HuH-7.5 (cell line): ENCODE data around the gene IDH3G.
"Not testable (repeated sequence)": the region's sequence is repeated elsewhere in the genome, so short reads cannot be mapped to it uniquely, and the experiment has no call there.

ENCODE experiments used
- DNase-seq: peaks from one replicate; pipeline ENCODE4 v3.0.0; 2011; ENCODE audit warnings: low spot score

Gene IDH3G

DNA sequence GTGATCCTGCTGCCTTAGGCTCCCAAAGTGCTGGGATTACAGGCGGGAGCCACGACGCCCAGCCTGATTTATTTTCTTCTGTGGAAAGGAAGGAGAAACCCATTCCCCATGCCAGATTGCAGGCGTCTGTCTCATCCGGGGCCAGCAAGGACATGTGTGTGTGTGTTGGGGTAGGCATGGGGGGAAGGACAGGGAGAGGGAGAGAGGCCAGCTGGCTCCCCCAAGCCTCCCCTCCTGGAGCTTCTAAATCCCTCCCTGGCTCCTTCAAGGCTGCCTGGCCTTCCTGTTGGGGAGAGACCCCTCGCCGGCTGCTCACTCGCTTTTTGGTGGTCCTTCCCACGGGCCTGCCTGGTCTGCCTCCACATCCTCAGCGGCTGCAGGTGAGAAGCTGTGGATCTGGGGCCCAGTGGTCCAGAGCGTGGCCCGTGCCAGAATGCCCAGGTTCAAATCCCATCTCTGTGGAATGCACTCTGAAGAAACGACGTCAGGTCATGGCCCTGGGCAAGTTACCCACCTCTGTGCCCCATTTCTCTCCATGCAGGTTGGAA, 31.5 kb downstream of the IDH3G start:
- DNase-seq: no peak

DNA sequence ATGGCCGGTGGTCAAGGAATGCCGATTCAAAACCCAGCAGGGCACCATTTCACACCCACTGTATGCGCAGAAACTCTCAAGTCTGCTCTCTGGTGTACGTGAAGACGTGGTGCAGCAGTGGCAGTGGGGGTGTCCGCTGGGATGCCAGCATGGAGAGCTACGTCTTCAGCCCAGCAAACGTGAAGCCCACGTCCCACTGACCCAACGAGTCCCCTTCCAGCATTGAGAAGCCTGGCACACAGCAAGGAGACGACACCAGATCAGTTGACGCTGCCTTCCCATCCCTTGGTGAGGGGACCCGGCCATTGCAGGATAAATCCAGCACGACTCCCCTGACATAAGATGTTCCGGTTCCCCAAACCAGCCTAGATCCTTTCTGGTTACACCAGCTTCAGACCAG, 32.3 kb downstream of the IDH3G start:
- no peak for DNase-seq

DNA sequence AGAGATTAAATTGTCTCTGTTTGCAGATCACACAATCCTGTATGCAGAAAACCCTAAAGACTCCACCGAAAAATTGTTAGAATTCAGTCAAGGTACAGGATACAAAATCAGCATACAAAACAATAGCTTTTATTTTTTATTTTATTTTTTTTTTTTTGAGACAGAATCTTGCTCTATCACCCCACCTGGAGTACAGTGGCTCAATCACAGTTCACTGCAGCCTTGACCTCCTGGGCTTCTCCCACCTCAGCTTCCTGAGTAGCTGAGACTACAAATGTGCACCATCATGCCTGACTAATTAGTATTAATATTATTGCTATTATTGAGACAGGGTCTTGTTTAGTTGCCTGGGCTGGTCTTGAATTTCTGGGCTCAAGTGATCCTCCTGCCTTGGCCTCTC, 39.0 kb downstream of the IDH3G start:
- DNase-seq: no peak

DNA sequence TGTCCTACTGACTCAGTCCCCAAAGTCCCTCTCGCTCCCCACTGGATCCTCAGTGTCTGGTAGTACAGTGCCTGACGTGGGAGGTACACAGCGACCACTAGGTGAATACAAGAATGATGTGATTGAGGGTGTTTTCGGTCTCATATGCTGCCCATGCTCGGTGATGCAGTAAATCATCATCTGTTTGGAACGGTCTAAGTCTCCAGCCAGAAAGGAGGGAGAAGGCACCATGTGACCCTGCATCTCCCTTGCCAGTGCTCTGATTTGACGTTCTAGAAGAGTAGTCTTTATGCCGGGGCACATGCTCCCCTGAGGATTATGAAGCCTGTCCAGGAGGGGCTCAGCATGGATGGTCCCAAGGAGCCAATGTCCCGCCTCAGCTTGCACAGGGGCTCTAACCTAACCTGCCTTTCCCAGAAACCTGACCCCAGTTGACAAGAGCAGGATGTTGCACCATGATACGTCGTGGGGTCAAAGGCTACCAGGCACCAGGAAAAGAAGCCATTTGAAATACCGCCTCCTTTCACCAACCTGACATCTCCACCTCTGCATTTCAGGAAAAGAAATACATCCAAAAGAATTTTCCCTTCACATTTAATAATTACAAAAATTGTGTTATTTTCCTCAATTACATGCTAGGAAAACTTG, 43.9 kb downstream of the IDH3G start:
- DNase-seq: no peak

DNA sequence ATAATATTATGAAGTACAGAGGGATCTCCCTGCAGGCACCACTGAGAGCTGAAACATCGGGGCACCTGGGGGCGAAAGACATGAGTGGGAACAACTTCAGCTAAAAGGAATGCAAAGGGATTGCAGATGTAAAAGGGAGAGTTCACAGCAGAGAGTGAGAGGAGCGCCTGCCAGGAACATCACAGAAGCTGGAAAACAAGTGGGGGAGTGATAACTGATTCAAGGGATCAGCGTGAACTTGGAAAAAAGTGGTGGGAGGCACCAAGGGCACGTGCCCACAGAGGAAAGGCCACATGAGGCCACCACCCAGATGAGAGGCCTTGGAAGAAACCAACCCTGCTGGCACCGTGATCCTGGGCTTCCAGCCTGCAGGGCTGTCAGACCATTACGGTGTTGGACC, 45.2 kb downstream of the IDH3G start:
- DNase-seq: not testable (repeated sequence)

DNA sequence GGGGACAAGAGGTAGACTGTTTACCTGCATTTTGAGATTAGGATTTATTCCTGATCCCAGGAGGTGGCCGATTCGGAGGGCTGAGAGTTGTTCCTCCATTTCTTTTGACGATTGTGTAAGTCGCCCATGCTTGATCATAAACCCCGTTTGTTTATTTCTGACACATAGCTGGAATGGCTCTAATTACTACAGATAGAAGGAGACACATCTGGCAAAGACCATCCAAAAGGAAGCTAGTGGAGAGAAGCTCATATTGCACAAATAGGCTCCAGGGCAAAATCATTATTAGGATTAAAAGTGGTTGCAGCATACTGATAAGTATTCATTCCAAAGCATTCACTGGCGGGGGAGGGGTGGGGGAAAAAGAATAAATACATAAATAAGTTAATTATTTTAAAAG, 47.2 kb downstream of the IDH3G start:
- not testable (repeated sequence) for DNase-seq

DNA sequence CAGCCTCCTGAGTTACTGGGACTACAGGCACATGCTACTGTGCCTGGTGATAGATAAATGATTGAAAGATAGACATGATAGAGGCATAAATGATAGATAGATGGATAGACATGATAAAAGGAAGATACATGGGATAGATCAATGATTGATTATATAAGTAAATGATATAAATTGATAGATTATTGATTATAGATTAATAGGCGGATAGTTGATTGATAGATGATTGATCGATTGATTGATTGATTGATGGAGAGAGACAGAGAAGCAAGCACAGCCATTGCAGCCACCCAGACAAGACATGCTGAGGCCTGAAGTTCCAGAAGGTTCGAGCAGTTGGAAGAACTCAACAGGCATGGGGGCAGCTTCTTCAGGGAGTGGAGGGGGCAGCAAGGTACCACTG, 47.8 kb downstream of the IDH3G start:
- DNase-seq: no peak

DNA sequence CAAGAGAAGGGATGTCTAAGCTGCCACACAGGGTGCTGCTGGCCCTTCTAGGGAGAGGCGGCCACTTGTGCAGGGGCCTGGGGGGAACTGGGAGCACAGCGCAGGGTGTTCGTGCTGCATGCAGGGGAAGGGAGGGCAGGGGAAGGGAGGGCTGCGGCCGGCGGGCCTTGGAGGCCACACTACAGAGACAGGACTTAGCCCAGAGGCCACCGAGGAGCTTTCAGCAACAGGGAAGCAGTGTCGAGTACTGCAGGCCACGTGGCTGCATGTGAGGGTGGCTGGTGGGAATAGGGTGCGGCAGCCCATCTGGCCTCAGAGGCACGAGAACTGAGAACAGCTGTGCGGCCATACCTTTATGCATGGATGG, 49.1 kb downstream of the IDH3G start:
- DNase-seq: not testable (repeated sequence)

DNA sequence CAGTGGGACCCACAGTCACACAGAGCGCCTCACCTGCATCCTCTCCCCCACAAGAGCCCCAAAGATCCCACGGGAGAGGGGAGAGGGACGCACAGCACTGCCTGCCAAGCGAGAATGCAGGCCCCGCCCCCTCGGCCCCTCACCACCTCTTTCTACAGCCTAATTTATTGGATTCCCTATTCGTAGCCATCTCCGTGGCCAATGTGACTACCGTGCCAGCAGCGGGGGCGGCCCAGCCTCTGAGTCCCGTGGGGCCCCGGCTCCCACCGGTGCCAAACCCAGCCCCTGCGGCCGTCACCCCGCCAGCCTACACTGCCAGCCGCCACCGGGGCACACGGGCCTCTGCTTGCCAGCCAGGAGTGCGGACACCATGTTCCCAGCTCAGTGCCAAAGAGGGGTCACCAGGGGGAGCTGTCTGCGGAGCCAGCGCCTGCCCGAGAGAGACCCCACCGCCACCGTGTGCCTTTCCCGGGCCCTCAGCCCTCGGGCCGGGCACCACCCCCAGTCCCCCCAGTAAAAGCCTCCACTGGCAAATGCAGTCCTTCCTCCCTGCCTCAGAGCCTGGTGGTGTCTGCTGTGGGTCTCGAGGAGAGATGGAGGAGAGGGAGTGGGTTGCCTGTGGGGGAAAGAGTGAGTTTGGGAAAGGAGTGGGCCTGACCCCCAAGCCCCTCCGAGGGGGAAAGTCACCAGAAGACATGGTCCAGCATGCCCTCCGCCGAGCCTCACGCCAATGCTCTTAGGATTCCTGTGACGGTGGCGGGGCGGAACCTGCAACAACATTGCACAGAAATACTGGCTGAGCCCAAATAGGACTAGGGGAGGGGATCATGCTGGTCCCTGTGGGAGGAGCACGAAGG, 49.7 kb downstream of the IDH3G start:
- no peak for DNase-seq

DNA sequence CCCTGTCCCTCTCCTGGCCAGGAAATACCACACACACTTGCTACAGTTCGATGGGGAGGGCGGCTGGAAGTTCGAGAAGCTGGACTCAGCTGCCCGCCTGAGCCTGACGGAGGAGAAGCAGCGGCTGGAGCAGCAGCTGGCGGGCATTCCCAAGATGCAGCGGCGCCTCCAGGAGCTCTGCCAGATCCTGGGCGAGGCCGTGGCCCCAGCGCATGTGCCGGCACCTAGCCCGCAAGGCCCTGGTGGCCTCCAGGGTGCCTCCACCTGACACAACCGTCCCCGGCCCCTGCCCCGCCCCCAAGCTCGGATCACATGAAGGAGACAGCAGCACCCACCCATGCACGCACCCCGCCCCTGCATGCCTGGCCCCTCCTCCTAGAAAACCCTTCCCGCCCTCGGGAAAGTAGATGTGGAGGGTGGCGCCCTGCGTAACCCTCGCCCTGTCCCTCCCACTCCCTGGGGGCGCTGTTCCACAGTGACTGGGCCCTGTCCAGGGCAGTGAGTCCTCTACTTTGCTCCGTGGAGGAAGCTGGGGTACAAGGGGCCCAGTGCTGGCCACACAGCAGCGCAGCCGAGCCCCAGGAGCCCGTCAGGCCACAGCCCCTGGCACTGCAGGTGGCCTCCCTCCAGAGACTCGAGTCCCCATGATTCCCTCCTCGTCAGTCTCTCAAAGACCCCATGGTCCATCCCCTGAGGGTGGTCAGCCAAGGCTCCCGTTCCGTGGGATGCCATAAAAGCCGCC, 50.5 kb downstream of the IDH3G start:
- not testable (repeated sequence) for DNase-seq

DNA sequence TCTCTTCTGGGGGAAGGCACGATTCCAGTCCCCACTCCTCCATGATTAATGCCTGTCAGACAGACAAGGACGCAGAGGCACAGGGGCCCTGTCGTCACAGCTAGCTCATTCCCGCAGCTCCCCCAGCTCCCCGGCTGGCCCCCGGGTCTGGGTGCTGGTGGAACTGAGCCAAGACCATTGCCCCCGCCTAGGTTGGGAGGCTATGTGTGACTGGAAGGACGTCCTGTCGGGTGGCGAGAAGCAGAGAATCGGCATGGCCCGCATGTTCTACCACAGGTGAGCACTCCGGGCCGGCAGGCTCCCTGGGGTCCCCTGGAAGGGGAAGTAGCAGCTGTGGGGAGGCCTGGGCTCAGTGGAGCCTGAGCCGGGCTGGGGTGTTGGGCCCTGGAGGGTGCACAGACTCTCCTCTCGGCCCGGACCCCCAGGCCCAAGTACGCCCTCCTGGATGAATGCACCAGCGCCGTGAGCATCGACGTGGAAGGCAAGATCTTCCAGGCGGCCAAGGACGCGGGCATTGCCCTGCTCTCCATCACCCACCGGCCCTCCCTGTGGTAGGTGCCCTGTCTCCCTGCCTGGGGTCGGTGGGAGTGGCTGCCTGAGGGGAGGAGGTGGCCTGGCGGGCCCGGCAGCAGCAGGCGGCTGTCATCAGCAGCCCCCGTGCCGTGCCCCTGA, 51.2 kb downstream of the IDH3G start:
- not testable (repeated sequence) for DNase-seq

DNA sequence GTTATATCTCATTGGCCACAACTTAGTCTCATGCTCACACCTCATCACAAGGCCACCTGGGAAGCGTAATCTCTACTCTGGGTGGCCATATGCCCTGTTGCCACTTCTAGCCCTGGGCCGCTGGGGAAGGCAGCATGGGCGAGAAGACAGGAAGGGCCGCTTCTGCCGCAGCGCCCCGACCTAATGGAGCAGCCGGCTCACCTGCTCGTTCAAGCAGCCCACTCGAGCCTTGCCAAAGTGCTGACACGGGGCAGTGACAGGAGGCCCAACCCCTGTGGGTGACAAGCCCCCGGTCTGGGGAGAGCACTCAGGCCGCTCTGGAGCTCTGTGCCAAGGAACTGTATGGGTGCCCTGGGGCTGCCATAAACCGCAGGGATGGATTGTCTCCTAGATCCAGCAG, 52.1 kb downstream of the IDH3G start:
- not testable (repeated sequence) for DNase-seq

DNA sequence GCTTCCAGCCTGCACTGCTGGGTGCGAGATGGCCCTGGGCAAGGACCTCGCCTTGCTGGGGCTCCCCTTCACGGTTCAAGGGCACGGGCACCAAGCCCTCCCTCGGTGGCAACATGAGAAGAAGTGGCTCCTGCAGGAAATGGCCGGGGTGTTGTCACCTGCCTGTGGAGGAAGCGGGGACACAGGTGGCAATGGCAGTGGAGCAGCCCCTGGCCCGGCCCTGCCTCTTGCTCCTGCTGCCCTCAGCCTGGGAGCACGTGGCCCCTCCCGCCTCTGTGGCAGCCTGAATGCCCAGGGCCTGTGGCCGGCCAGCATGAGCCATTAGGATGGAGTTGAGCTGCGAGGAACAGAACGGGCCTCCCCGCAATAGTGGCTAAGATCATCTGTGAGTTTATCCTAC, 52.7 kb downstream of the IDH3G start:
- no peak for DNase-seq

DNA sequence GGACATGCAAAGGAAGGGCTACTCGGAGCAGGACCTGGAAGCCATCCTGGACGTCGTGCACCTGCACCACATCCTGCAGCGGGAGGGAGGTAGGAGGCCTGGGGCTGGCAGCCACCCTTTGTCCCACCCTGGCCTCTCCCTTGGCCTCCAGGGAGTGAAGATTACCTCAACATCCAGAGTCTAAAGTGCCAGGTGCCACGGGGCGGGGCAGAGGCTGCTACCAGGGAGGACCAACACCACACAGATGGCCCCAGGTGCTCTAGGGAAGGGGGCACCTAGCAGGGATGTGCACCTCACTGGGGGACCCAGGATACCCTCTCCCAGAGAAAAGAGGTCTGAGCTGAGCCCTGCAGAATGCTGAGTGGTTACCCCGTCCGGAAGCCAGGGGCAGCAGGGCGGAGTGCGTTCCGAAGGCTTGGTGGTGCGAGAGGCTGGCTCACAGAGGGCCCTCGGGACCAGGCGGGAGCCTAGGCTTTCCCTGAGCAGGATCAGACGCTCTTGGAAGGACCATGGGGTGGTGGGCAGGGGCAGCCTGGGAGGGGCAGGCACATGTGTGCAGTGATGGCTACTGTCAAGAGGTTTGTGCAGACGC, 53.4 kb downstream of the IDH3G start:
- DNase-seq: no peak

DNA sequence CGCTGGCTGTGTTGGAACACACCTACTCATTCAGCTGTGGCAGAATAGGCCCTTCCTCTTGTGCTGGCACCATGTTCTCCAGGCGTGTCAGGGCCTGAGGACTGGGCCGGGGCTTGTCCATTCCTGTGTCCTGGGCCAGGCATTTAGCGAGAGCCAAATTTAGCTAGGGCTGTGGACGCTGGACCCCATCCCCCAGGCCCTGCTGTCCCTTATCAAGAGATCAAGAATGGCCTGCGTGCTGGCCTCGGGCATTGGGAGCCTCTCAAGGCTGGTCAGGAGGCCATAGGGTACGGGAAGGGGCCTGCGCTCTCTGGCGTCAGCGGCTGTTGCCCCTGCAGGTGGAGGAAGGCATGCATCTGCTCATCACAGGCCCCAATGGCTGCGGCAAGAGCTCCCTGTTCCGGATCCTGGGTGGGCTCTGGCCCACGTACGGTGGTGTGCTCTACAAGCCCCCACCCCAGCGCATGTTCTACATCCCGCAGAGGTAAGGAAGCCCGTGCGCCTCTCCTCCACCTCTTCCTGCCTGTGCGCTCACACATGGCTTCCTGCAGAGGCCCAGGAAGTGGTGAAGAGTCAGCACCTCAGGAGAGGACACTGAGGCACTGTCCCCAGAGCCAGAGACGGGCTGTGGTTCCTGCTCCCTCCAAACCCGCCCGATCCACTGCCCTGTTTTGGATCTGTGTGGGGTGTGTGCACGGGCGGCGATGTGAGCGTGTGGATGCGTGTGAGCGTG, 54.3 kb downstream of the IDH3G start:
- DNase-seq: no peak

DNA sequence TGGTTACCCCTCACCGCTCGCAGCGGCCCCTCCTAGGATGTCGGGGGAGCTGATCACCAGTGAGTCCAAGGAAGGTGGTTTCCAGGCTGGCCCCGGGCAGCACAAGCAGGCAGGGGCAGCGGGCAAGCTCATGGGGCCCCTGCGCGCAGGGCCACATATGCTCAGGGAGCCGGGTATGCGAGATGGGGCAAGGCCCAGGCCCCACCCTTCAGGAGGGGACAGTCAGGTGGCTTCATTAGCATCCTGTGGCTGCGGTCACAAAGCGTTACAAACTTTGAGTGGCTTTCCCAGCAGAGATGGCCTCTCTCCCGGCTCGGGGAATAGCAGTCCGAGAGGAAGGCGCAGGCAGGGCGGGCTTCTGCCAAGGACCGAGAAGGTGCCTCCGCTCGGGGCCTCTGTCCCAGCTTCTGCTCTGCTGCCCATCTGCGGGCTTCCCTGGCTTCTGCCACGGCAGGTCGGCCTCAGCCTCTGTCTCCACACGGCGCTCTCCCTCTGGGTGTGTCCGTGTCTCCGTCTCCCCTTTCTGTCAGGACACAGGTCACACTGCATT, 56.0 kb downstream of the IDH3G start:
- no peak for DNase-seq

DNA sequence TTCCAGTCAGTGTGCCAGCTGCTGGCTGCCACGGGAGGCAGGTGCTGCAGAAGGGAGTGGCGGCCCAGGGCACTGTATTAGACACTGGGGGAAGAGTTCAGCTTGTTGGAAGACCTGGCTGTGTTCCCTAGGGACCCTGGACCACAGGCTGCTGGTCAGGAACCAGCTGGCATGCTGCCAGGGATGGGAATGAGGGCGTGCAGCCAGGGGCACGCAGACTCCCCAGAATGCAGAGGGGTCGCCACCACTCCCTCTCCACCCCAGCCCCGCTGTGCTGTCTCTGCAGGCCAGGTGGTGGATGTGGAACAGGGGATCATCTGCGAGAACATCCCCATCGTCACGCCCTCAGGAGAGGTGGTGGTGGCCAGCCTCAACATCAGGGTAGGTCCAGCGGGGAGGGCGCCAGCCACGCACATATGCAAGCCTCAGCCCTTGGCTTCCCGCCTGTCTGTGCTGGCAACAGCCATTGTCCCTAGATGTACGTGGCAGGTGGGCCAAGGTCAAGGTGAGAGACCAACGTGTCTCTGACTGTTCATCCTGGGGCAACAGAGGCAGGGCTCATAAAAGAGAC, 57.2 kb downstream of the IDH3G start:
- DNase-seq: no peak

DNA sequence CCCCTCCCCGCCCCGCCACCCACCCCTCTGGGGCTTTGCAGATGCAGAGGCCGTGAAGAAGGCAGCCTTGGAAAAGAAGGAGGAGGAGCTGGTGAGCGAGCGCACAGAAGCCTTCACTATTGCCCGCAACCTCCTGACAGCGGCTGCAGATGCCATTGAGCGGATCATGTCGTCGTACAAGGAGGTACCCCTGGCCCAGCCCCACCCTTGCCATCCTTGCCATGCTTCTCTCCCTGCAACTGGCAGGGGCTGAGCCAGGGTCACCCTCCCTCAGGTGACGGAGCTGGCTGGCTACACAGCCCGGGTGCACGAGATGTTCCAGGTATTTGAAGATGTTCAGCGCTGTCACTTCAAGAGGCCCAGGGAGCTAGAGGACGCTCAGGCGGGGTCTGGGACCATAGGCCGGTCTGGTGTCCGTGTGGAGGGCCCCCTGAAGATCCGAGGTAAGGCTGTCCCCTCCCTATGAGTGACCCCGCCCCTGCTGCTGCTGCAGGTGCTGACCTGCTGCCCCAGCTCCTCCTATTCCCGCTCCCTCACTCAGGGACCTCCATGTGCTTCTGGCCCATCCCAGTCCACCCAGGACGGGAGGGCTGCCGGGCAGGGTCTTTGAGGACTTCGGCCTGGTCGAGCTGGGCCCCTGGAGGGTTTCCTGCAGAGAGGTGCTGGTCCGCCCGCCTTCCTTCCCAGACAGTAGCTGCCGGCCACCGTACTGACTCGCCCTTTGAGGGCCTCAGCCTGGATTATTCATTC, 57.9 kb downstream of the IDH3G start:
- DNase-seq: no peak
